ENCODE measurements around the gene ABLIM2. TPM values are rescaled to one million over a fixed set of nuclear protein-coding genes. Genes with fewer than 3 reads are reported as not detected.

ABLIM2 gene
- total RNA-seq, 4 donors from 2014 or later, result 9.2 to 24.0 (median 12.3) TPM

GRCh38 chr4:8066336-8066931, 92.2 kb downstream of the ABLIM2 start:
- H3K9me3 ChIP-seq, result no peaks in the 10 kb centered on the region
- no peak overlapping the region for H3K27ac ChIP-seq
- H3K36me3 ChIP-seq, result no peaks in the 10 kb centered on the region
- no peak for DNase-seq
- intact Hi-C loops (cut with DNase I), result no loop called here
- no peaks in the 10 kb centered on the region for H3K27me3 ChIP-seq
- no peaks in the 10 kb centered on the region for H3K4me1 ChIP-seq
- TF ChIP-seq POLR2A (IDR thresholded peaks at IDR 0.05) (no peak), CTCF (IDR thresholded peaks at IDR 0.05) (no peak)
- H3K4me3 ChIP-seq (replicated peaks in 1 of 3), result no peak overlapping the region
- WGBS, 2 donors, result 90 to 93% methylated on average over 13 of the region's 13 CpGs

- 87 to 93% methylated on average over 9 of the region's 9 CpGs for WGBS, 2 donors
- no peaks in the 10 kb centered on the region for H3K27me3 ChIP-seq
- no peak overlapping the region for H3K27ac ChIP-seq
- no peaks in the 10 kb centered on the region for H3K36me3 ChIP-seq
- no peak overlapping the region for H3K4me3 ChIP-seq (replicated peaks in 1 of 3)
- no peaks in the 10 kb centered on the region for H3K4me1 ChIP-seq
- no peak for DNase-seq
- intact Hi-C loops (cut with DNase I), result no loop called here
- H3K9me3 ChIP-seq, result no peaks in the 10 kb centered on the region
- no peak for TF ChIP-seq POLR2A (IDR thresholded peaks at IDR 0.05)
- no peak for TF ChIP-seq CTCF (IDR thresholded peaks at IDR 0.05)
These were observed 94.5 kb downstream of the ABLIM2 start for GRCh38 chr4:8063974-8064563.

GRCh38 chr4:8061573-8061972, 97.0 kb downstream of the ABLIM2 start:
- Histone ChIP-seq H3K36me3 (no peaks in the 10 kb centered on the region), H3K4me1 (no peaks in the 10 kb centered on the region), H3K4me3 (replicated peaks in 1 of 3) (no peak overlapping the region), H3K27ac (no peak overlapping the region), H3K27me3 (no peaks in the 10 kb centered on the region), H3K9me3 (no peaks in the 10 kb centered on the region)
- no peak for DNase-seq
- intact Hi-C loops (cut with DNase I), result no loop called here
- TF ChIP-seq CTCF (IDR thresholded peaks at IDR 0.05) (no peak), POLR2A (IDR thresholded peaks at IDR 0.05) (no peak)
- WGBS, 2 donors, result 90% methylated on average over 8 of the region's 8 CpGs

GRCh38 chr4:8061145-8061544, 97.5 kb downstream of the ABLIM2 start:
- WGBS, 2 donors, result 81 to 84% methylated on average over 6 to 7 of the region's 7 CpGs
- intact Hi-C loops (cut with DNase I), result no loop called here

More at GRCh38 chr4:8061145-8061544, 97.5 kb downstream of the ABLIM2 start:
- Histone ChIP-seq H3K27ac (no peak overlapping the region), H3K9me3 (no peaks in the 10 kb centered on the region), H3K36me3 (no peaks in the 10 kb centered on the region), H3K27me3 (no peaks in the 10 kb centered on the region), H3K4me1 (no peaks in the 10 kb centered on the region), H3K4me3 (replicated peaks in 1 of 3) (no peak overlapping the region)
- TF ChIP-seq CTCF (IDR thresholded peaks at IDR 0.05) (no peak), POLR2A (IDR thresholded peaks at IDR 0.05) (no peak)
- DNase-seq, result no peak
